Measurements from ENCODE around the gene TBX10.

GRCh38 chr11:67689178-67689577, 49.6 kb upstream of the TBX10 start:
- TF ChIP-seq, protein P1, sequence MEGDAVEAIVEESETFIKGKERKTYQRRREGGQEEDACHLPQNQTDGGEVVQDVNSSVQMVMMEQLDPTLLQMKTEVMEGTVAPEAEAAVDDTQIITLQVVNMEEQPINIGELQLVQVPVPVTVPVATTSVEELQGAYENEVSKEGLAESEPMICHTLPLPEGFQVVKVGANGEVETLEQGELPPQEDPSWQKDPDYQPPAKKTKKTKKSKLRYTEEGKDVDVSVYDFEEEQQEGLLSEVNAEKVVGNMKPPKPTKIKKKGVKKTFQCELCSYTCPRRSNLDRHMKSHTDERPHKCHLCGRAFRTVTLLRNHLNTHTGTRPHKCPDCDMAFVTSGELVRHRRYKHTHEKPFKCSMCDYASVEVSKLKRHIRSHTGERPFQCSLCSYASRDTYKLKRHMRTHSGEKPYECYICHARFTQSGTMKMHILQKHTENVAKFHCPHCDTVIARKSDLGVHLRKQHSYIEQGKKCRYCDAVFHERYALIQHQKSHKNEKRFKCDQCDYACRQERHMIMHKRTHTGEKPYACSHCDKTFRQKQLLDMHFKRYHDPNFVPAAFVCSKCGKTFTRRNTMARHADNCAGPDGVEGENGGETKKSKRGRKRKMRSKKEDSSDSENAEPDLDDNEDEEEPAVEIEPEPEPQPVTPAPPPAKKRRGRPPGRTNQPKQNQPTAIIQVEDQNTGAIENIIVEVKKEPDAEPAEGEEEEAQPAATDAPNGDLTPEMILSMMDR (IDR thresholded peaks at IDR 0.05 in 4 of 5, conservative IDR thresholded peaks at IDR 0.05 in 1 of 5) = no peak
- TF ChIP-seq POLR2A (IDR thresholded peaks at IDR 0.05) = no peak

Measured in gastrocnemius medialis (tissue), 4 donors.